Loucy (cell line): ENCODE results near the gene KIAA0232.

Source experiments
- CTCF ChIP-seq: fragments of 200-600 bp; sonication (generic); conservative IDR thresholded peaks from 2 replicates; pipeline ENCODE4 v1.5.1; 2014; ENCODE audit warnings: mild to moderate bottlenecking, antibody characterized with exemption, low read length
- EZH2phosphoT487 ChIP-seq: fragments of 200-600 bp; IDR thresholded peaks from 2 replicates; pipeline ENCODE4 v1.6.1; 2018; ENCODE audit warnings: antibody characterized with exemption, mild to moderate bottlenecking, moderate library complexity, borderline replicate concordance

GRCh38 chr4:6778435-6778834 is 4.1 kb upstream of the KIAA0232 start:
- no peak for TF ChIP-seq CTCF
- TF ChIP-seq EZH2phosphoT487, result no peak
